Stomach smooth muscle (tissue), 2 donors: ENCODE measurements around the gene NFATC2IP.
"Not testable (repeated sequence)": the region's sequence is repeated elsewhere in the genome, so short reads cannot be mapped to it uniquely, and the experiment has no call there.

Source experiments
- H3K27ac ChIP-seq: one replicate; pipeline ENCODE4 v1.7.0; 2013; ENCODE audit warnings: mild to moderate bottlenecking, low read length, inconsistent platforms
- H3K27me3 ChIP-seq, 2 donors: one replicate each; pipeline ENCODE4 v1.7.0; 2013; ENCODE audit warnings: low read length in 2 of 2; ENCODE audit not compliant: insufficient read depth in 2 of 2, control insufficient read depth in 1 of 2
- H3K36me3 ChIP-seq, 2 donors: one replicate each; pipeline ENCODE4 v1.7.0; 2013; ENCODE audit warnings: low read length in 2 of 2; ENCODE audit not compliant: control insufficient read depth in 2 of 2, insufficient read depth in 2 of 2
- H3K4me1 ChIP-seq: one replicate; pipeline ENCODE4 v1.7.0; 2013; ENCODE audit warnings: low read length; ENCODE audit not compliant: control insufficient read depth, insufficient read depth
- H3K4me3 ChIP-seq, 2 donors: one replicate each; pipeline ENCODE4 v1.7.0; 2013; ENCODE audit warnings: low read length in 2 of 2
- H3K9ac ChIP-seq, 2 donors: one replicate each; pipeline ENCODE4 v1.7.0; 2013; ENCODE audit warnings: low read length in 2 of 2, mild to moderate bottlenecking in 1 of 2
- H3K9me3 ChIP-seq, 2 donors: one replicate each; pipeline ENCODE4 v1.7.0; 2013; ENCODE audit warnings: low read length in 2 of 2; ENCODE audit not compliant: control insufficient read depth in 2 of 2
- donor health status: healthy.
- donor health status: Pancreatic carcinoma.

The NFATC2IP gene

DNA sequence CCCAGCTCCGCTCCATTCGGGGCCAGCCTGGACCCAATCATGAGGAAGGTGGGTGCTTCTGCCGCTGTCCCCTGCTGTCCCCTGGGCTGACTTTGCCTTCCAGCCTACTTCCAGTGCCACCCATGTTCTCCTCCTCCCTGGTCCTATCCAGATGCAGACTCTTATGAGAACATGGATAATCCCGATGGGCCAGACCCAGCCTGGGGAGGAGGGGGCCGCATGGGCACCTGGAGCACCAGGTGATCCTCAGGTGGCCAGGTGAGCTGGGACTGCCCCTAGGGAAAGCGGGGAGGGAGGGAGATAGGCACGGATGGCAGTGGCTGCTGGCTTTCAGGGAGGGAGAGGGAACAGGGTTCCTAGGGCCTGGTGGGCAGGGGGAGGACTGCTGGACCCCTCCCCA is 12.0 kb upstream of the NFATC2IP start:
- H3K9me3 ChIP-seq, result no peaks in the 10 kb centered on the region
- no peak overlapping the region for H3K4me3 ChIP-seq
- peaks cover 5 to 9% of the 10 kb centered on the region in 2 donors for H3K27me3 ChIP-seq
- H3K36me3 ChIP-seq, result no peaks in the 10 kb centered on the region
- no peak overlapping the region for H3K9ac ChIP-seq
- H3K27ac ChIP-seq, result no peak overlapping the region
- no peaks in the 10 kb centered on the region for H3K4me1 ChIP-seq

DNA sequence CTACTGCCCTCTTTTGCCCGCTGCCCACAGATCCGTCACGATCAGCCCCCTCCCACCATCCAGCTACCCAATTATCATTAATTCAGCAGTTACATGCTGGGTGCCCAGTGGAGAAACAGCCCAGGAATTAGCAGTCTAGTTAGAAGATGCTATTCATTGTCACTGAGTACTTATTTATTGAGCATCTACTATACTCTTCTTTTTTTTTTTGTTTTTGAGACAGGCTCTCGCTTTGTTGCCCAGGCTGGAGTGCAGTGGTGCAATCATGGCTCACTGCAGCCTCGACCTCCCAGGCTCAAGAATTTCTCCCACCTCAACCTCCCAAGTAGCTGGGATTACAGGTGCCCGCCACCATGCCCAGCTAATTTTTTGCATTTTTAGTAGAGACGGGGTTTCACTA is 10.9 kb upstream of the NFATC2IP start:
- not testable (repeated sequence) for H3K27me3 ChIP-seq, H3K9me3 ChIP-seq, H3K36me3 ChIP-seq, H3K27ac ChIP-seq, H3K9ac ChIP-seq, H3K4me1 ChIP-seq, H3K4me3 ChIP-seq

DNA sequence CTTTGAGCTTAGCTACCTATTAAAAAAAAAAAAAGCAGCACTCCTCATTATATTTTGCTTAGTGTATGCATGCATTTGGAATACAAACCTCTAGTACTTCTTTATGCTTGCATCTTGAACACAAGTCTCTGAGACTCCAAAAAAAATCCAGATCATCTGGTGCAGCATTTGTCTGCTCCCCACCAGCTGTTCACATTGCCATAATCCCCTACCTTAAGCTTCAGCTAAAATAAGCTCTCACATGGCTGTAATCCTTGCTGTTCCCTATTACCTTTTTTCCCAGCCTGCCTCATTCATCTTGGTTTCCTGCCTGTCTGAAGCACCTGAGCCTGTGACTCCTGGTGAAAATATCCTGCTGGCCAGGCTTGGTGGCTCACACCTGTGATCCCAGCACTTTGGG is 7.5 kb upstream of the NFATC2IP start:
- Histone ChIP-seq H3K27me3 (peaks cover 3 to 5% of the 10 kb centered on the region in 2 donors), H3K9ac (no peak overlapping the region), H3K4me3 (no peak overlapping the region)

DNA sequence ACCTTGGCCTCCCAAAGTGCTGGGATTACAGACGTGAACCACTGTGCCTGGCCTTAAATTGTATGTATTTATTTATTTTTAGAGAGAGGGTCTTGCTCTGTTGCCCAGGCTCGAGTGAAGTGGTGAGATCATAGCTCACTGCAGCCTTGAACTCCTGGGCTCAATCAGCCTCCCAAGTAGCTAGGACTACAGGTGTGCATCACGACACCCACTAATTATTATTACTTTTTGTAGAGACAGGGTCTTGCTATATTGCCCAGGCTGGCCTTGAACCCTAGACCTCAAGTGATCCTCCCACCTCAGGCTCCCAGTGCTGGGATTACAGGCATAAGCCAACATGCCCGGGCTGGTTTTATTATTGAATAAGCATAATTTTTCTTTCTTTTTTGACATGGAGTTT is 4.1 kb upstream of the NFATC2IP start:
- Histone ChIP-seq H3K9ac (no peak overlapping the region), H3K36me3 (no peaks in the 10 kb centered on the region), H3K4me1 (peaks cover 11% of the 10 kb centered on the region), H3K9me3 (no peaks in the 10 kb centered on the region), H3K27me3 (no peaks in the 10 kb centered on the region), H3K27ac (no peak overlapping the region), H3K4me3 (no peak overlapping the region)

More for the DNA sequence above, 7.5 kb upstream of the NFATC2IP start:
- Histone ChIP-seq H3K27ac (no peak overlapping the region), H3K4me1 (peaks cover 8% of the 10 kb centered on the region), H3K36me3 (no peaks in the 10 kb centered on the region), H3K9me3 (no peaks in the 10 kb centered on the region)

DNA sequence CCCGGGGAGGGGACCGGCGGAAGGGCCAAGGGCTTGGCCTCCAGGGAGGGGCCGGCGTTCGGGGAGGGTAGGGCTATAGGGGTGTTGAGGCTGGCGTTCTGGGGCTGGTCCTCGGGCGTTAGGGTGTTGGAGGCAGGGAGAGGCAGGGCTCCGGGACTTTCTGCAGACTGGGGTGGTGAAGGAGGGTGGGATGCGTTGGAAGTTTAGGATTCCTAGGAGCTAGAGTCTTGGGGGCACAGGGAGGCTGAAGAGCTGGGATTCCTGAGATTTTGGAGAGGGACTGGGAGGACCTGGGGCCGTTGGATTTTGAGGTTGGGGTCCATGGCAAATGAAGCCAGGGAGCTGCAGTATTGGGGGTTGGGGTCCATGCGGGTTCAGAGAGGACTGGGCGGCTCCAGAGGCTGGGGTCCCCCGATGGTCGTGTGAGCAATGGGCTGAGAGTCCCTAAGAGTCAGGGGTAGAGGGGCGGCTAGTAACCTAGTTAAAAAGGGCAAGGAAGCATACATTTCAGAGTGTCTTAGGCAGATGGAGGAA is 740 bp downstream of the NFATC2IP start:
- Histone ChIP-seq H3K27ac (peak overlapping the region; percentile 55), H3K27me3 (no peaks in the 10 kb centered on the region), H3K4me1 (peaks cover 10% of the 10 kb centered on the region), H3K9me3 (no peaks in the 10 kb centered on the region), H3K4me3 (peak overlapping the region; percentile 63 to 80), H3K9ac (peak overlapping the region; percentile 69 to 74), H3K36me3 (peaks cover 17 to 24% of the 10 kb centered on the region in 2 donors)

DNA sequence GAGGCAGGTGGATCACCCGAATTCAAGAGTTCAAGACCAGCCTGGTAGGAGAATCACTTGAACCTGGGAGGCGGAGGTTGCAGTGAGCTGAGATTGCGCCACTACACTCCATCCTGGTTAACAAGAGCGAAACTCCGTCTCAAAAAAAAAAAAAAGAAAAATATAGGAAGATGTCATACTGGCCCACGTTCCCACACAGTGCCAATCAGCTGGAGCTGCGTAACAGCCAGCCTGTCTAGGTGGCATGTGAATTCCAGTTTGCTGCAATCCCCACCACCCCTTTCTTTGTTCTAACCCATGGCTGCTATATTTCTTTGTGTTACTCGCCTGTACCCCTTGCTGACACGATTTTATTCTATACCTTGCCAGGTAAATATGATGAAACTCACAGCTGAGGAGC is 7.5 kb downstream of the NFATC2IP start:
- Histone ChIP-seq H3K27ac (no peak overlapping the region), H3K27me3 (no peaks in the 10 kb centered on the region), H3K36me3 (peaks cover 43 to 48% of the 10 kb centered on the region in 2 donors), H3K9ac (no peak overlapping the region), H3K4me1 (no peaks in the 10 kb centered on the region), H3K9me3 (no peaks in the 10 kb centered on the region), H3K4me3 (no peak overlapping the region)

DNA sequence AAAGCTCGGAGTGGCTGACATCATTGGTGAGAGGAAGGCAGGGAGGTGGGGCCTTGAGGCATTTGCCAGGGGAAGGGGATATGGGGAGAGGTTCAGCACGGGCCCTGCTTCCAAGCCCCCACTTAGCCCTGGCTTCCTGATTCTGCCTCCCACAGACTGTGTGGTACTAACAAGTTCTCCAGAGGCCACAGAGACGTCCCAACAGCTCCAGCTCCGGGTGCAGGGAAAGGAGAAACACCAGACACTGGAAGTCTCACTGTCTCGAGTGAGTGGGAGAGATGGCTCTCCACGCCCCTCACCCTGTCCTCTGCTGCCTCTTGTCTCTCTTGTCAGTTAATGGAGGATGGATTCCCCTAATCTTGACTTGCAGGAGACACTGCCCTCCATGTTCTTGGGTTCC is 8.1 kb downstream of the NFATC2IP start:
- Histone ChIP-seq H3K36me3 (peaks cover 44 to 52% of the 10 kb centered on the region in 2 donors), H3K4me3 (no peak overlapping the region), H3K27ac (no peak overlapping the region), H3K4me1 (no peaks in the 10 kb centered on the region), H3K9ac (no peak overlapping the region), H3K9me3 (no peaks in the 10 kb centered on the region), H3K27me3 (no peaks in the 10 kb centered on the region)

DNA sequence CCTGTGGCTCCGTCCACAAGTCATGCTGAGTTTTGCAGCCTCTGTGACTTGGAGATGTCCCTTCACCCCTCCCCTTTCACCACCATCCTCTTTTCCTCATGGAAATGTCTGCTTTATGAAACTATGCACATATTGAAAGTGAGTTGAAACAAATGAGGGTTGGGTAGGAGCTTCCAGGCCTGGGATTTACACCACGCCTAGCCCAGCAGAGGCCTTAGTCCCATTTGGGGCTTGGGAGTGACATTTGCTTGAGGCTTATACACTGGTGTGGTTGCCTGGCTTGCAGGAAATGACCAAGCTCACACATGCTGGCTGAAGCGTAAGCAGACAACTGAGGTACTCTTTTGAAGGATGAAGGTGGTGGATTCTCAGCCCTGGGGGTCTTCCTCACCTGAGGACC is 13.3 kb downstream of the NFATC2IP start:
- Histone ChIP-seq H3K36me3 (peaks cover 24 to 39% of the 10 kb centered on the region in 2 donors), H3K27me3 (no peaks in the 10 kb centered on the region), H3K9ac (no peak overlapping the region), H3K4me1 (no peaks in the 10 kb centered on the region), H3K4me3 (no peak overlapping the region), H3K27ac (no peak overlapping the region), H3K9me3 (no peaks in the 10 kb centered on the region)

DNA sequence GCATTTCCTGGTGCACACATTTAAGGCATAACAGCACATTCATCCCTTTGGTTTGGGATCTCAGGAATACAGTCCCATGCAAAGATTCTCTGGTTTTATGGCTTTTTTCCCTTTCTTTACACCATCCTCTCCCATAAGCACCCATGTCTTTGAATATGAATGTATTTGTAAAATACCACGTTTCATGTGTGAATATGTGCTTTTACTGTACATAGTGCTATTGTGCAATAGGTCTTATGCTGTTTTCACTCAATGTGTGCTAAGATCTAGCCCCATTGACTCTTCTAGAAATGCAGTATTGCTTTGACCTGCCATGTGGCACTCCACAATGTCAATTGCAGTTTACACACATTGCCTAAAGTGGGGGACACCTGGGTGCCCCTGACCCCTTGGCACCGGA is 13.8 kb downstream of the NFATC2IP start:
- no peaks in the 10 kb centered on the region for H3K4me1 ChIP-seq
- H3K9me3 ChIP-seq, result no peaks in the 10 kb centered on the region
- H3K27ac ChIP-seq, result no peak overlapping the region
- H3K27me3 ChIP-seq, result no peaks in the 10 kb centered on the region
- H3K36me3 ChIP-seq, result peaks cover 22 to 35% of the 10 kb centered on the region in 2 donors
- H3K4me3 ChIP-seq, result no peak overlapping the region
- H3K9ac ChIP-seq, result no peak overlapping the region

DNA sequence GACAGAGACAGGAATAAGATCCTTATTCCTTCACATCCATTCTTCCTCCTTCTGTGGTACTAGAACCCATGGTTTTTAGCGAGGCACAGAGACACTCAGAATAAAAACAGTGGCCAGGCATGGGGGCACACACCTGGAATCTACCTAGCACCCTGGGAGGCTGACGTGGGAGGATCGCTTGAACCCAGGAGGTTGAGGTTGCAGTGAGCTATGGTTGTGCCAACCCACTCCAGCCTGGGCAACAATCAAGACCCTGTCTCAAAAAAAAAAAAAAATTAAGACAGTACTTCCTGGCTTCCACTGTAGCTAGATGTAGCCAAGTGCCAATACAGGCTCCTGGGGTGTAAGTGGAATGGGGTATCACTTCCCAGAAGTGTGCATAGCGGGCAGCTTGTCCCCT is 16.4 kb downstream of the NFATC2IP start:
- Histone ChIP-seq H3K4me1 (no peaks in the 10 kb centered on the region), H3K36me3 (peaks cover 15 to 23% of the 10 kb centered on the region in 2 donors), H3K27ac (no peak overlapping the region), H3K9me3 (no peaks in the 10 kb centered on the region), H3K9ac (no peak overlapping the region), H3K27me3 (no peaks in the 10 kb centered on the region), H3K4me3 (no peak overlapping the region)

DNA sequence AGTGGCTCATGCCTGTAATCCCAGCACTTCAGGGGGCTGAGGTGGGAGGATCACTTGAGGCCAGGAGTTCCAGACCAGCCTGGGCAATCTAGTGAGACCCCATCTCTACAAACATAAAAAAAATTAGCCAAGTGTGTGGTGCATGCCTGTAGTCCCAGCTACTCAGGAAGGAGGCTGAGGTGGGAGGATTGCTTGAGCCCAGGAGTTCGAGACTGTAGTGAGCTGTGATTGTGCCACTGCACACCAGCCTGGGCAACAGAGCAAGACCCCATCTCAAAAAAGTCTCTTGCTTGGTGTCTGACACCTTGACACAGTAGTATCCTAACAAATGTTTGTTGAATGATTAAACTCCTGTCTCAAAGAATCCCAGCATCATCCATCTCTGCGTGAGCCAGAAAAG is 19.0 kb downstream of the NFATC2IP start:
- not testable (repeated sequence) for H3K9me3 ChIP-seq, H3K4me3 ChIP-seq, H3K9ac ChIP-seq, H3K27me3 ChIP-seq, H3K4me1 ChIP-seq, H3K27ac ChIP-seq, H3K36me3 ChIP-seq
